Ectodermal cell (in vitro differentiated cells): ENCODE measurements around the gene ETHE1.
"Not testable (repeated sequence)": the region's sequence is repeated elsewhere in the genome, so short reads cannot be mapped to it uniquely, and the experiment has no call there.

Experiments
- H3K27ac ChIP-seq: 2 replicates; pipeline ENCODE4 v1.7.0; 2013; ENCODE audit warnings: mild to moderate bottlenecking, low read depth, low read length; ENCODE audit not compliant: insufficient read depth, poor library complexity, severe bottlenecking
- H3K27me3 ChIP-seq: 2 replicates; pipeline ENCODE4 v1.7.0; 2013; ENCODE audit warnings: mild to moderate bottlenecking, low read length; ENCODE audit not compliant: insufficient read depth, control insufficient read depth, poor library complexity, severe bottlenecking
- H3K36me3 ChIP-seq: one replicate; pipeline ENCODE4 v1.7.0; 2013; ENCODE audit warnings: low read length; ENCODE audit not compliant: control insufficient read depth, insufficient read depth
- H3K4me1 ChIP-seq: one replicate; pipeline ENCODE4 v1.7.0; 2013; ENCODE audit warnings: low read length; ENCODE audit not compliant: control insufficient read depth, insufficient read depth
- H3K4me3 ChIP-seq: 2 replicates; pipeline ENCODE4 v1.7.0; 2013; ENCODE audit warnings: low read depth, low read length, control low read depth; ENCODE audit not compliant: insufficient read depth
- H3K9me3 ChIP-seq: 2 replicates; pipeline ENCODE4 v1.7.0; 2013; ENCODE audit warnings: mild to moderate bottlenecking, low read length, moderate library complexity; ENCODE audit not compliant: control insufficient read depth
- WGBS, 2 experiments: methylation state at CpG; one replicate each; pipeline ENCODE4 v1.1.7; 2013; ENCODE audit warnings: missing lambda C conversion rate in 2 of 2; 5-methylcytosine and 5-hydroxymethylcytosine counted together

Gene ETHE1

GRCh38 chr19:43523696-43524095, 3.3 kb downstream of the ETHE1 start:
- Histone ChIP-seq H3K4me1 (peaks cover 10% of the 10 kb centered on the region), H3K27me3 (peaks cover 17% of the 10 kb centered on the region)
- H3K4me3 ChIP-seq, H3K27ac ChIP-seq, H3K9me3 ChIP-seq, H3K36me3 ChIP-seq: not testable (repeated sequence)
- 94% methylated on average over 8 of the region's 8 CpGs for WGBS, 2 experiments

GRCh38 chr19:43522929-43523328, 4.1 kb downstream of the ETHE1 start:
- Histone ChIP-seq H3K9me3 (no peaks in the 10 kb centered on the region), H3K4me1 (peaks cover 10% of the 10 kb centered on the region), H3K27ac (no peak overlapping the region), H3K36me3 (no peaks in the 10 kb centered on the region), H3K4me3 (no peak overlapping the region), H3K27me3 (peaks cover 17% of the 10 kb centered on the region)
- 91 to 96% methylated on average over 5 of the region's 5 CpGs for WGBS, 2 experiments

- Histone ChIP-seq H3K4me1 (no peaks in the 10 kb centered on the region), H3K27ac (no peak overlapping the region), H3K9me3 (no peaks in the 10 kb centered on the region), H3K36me3 (no peaks in the 10 kb centered on the region), H3K27me3 (no peaks in the 10 kb centered on the region), H3K4me3 (no peak overlapping the region)
- WGBS, 2 experiments: 57 to 61% methylated on average over 9 of the region's 10 CpGs
Measured at GRCh38 chr19:43519436-43520088, 7.4 kb downstream of the ETHE1 start.

GRCh38 chr19:43518051-43518450, 8.9 kb downstream of the ETHE1 start:
- Histone ChIP-seq H3K27me3 (no peaks in the 10 kb centered on the region), H3K4me1 (no peaks in the 10 kb centered on the region), H3K9me3 (no peaks in the 10 kb centered on the region), H3K27ac (no peak overlapping the region), H3K36me3 (no peaks in the 10 kb centered on the region), H3K4me3 (no peak overlapping the region)
- 72 to 75% methylated on average over 4 of the region's 4 CpGs for WGBS, 2 experiments

GRCh38 chr19:43512399-43512798, 14.6 kb downstream of the ETHE1 start:
- H3K27ac ChIP-seq, H3K36me3 ChIP-seq, H3K4me3 ChIP-seq: not testable (repeated sequence)

GRCh38 chr19:43511324-43511723, 15.7 kb downstream of the ETHE1 start:
- WGBS, 2 experiments: 95 to 96% methylated on average over 5 of the region's 5 CpGs
- Histone ChIP-seq H3K36me3 (no peaks in the 10 kb centered on the region), H3K4me3 (no peak overlapping the region), H3K27me3 (no peaks in the 10 kb centered on the region), H3K4me1 (no peaks in the 10 kb centered on the region), H3K27ac (no peak overlapping the region), H3K9me3 (no peaks in the 10 kb centered on the region)

More at GRCh38 chr19:43512399-43512798, 14.6 kb downstream of the ETHE1 start:
- not testable (repeated sequence) for H3K4me1 ChIP-seq, H3K9me3 ChIP-seq, H3K27me3 ChIP-seq

- Histone ChIP-seq H3K4me3 (no peak overlapping the region), H3K9me3 (no peaks in the 10 kb centered on the region), H3K27me3 (no peaks in the 10 kb centered on the region), H3K27ac (no peak overlapping the region), H3K4me1 (no peaks in the 10 kb centered on the region), H3K36me3 (no peaks in the 10 kb centered on the region)
- 96% methylated on average over 9 of the region's 9 CpGs for WGBS, 2 experiments
Measured at GRCh38 chr19:43510713-43511112, 16.3 kb downstream of the ETHE1 start.

- no peaks in the 10 kb centered on the region for H3K27me3 ChIP-seq
- H3K4me3 ChIP-seq: no peak overlapping the region
- 84 to 86% methylated on average over 2 of the region's 2 CpGs for WGBS, 2 experiments
- no peak overlapping the region for H3K27ac ChIP-seq
- H3K9me3 ChIP-seq: no peaks in the 10 kb centered on the region
- no peaks in the 10 kb centered on the region for H3K4me1 ChIP-seq
- H3K36me3 ChIP-seq: no peaks in the 10 kb centered on the region
Measured at GRCh38 chr19:43507880-43508279, 19.1 kb downstream of the ETHE1 start.

- WGBS, 2 experiments: 91 to 96% methylated on average over 5 of the region's 5 CpGs
Measured at GRCh38 chr19:43506629-43507028, 20.4 kb downstream of the ETHE1 start.

GRCh38 chr19:43505941-43506340, 21.1 kb downstream of the ETHE1 start:
- H3K4me3 ChIP-seq: no peak overlapping the region
- peaks cover 6% of the 10 kb centered on the region for H3K36me3 ChIP-seq
- H3K27me3 ChIP-seq: no peaks in the 10 kb centered on the region
- H3K9me3 ChIP-seq: no peaks in the 10 kb centered on the region
- WGBS, 2 experiments: 94 to 95% methylated on average over 4 to 5 of the region's 5 CpGs
- no peaks in the 10 kb centered on the region for H3K4me1 ChIP-seq
- H3K27ac ChIP-seq: no peak overlapping the region

More at GRCh38 chr19:43506629-43507028, 20.4 kb downstream of the ETHE1 start:
- Histone ChIP-seq H3K9me3 (no peaks in the 10 kb centered on the region), H3K36me3 (peaks cover 5% of the 10 kb centered on the region), H3K4me1 (no peaks in the 10 kb centered on the region), H3K27me3 (no peaks in the 10 kb centered on the region), H3K27ac (no peak overlapping the region), H3K4me3 (no peak overlapping the region)

- Histone ChIP-seq H3K27me3 (no peaks in the 10 kb centered on the region), H3K4me1 (no peaks in the 10 kb centered on the region), H3K36me3 (peaks cover 6% of the 10 kb centered on the region), H3K4me3 (peak overlapping the region; percentile 69), H3K27ac (no peak overlapping the region), H3K9me3 (no peaks in the 10 kb centered on the region)
- 83% methylated on average over 2 of the region's 3 CpGs for WGBS, 2 experiments
Measured at GRCh38 chr19:43505186-43505456, 21.9 kb downstream of the ETHE1 start.
